Panc1 (cell line): ENCODE data around the gene ANXA3. TPM values are rescaled to one million over a fixed set of nuclear protein-coding genes. Genes with fewer than 3 reads are reported as not detected.

Source experiments
- ATAC-seq: fragments of 200-7000 bp; cut with Tn5 transposase; 2 replicates; pipeline ENCODE4 v1.9.1; 2020; ENCODE audit warnings: mild to moderate bottlenecking, moderate library complexity
- BruUV-seq: library from RNA; stranded (reverse); fragments of 400-500 nt; replicated peaks from 2 replicates; lab custom pipeline; 2021; lab: Mats Ljungman, UMichigan
- CTCF ChIA-PET: fragments of 300-600 bp; sonication (Branson Sonifier 250); formaldehyde crosslinking; loops from one replicate; lab custom pipeline; 2022; ENCODE audit warnings: antibody characterized with exemption; lab: Charles Lee
- POLR2A ChIA-PET: fragments of 300-600 bp; sonication (Branson Sonifier 250); formaldehyde crosslinking; loops from one replicate; lab custom pipeline; 2022; ENCODE audit warnings: antibody characterized with exemption; lab: Charles Lee
- DNase-seq: peaks from one replicate; pipeline ENCODE4 v3.0.0-alpha.2; 2010; ENCODE audit warnings: low read depth, low spot score
- H3K27ac ChIP-seq: 2 replicates; pipeline ENCODE4 v1.5.1; 2011; ENCODE audit warnings: mild to moderate bottlenecking, low read length, inconsistent platforms
- H3K27me3 ChIP-seq: fragments of 200-500 bp; sonication (Bioruptor generic); 2 replicates; pipeline ENCODE4 v1.6.0; 2014; ENCODE audit warnings: low read length, inconsistent platforms; ENCODE audit not compliant: control insufficient read depth, insufficient read depth
- H3K36me3 ChIP-seq: fragments of 200-500 bp; sonication (Bioruptor generic); 2 replicates; pipeline ENCODE4 v1.5.1; 2014; ENCODE audit warnings: inconsistent platforms, mild to moderate bottlenecking, low read length, moderate library complexity; ENCODE audit not compliant: control insufficient read depth, insufficient read depth
- H3K4me1 ChIP-seq: 2 replicates; pipeline ENCODE4 v1.5.1; 2011; ENCODE audit warnings: inconsistent platforms, mild to moderate bottlenecking, low read length, moderate library complexity; ENCODE audit not compliant: control insufficient read depth, insufficient read depth
- H3K4me3 ChIP-seq, 2 experiments: 2 replicates each; pipeline ENCODE4 v1.5.1; 2011 to 2012; ENCODE audit warnings: low read depth in 2 of 2, low read length in 2 of 2, mild to moderate bottlenecking in 2 of 2, inconsistent platforms in 1 of 2, moderate library complexity in 1 of 2
- H3K9me3 ChIP-seq: fragments of 200-500 bp; sonication (Bioruptor generic); 2 replicates; pipeline ENCODE4 v1.5.1; 2014; ENCODE audit warnings: low read depth, mild to moderate bottlenecking, inconsistent platforms, low read length, moderate library complexity; ENCODE audit not compliant: control insufficient read depth, insufficient read depth
- CTCF ChIP-seq: fragments of 450-650 bp; IDR thresholded peaks from 2 replicates; pipeline ENCODE4 v1.5.1; 2017; ENCODE audit warnings: mild to moderate bottlenecking
- POLR2AphosphoS5 ChIP-seq: IDR thresholded peaks from 2 replicates; pipeline ENCODE4 v1.6.1; 2012; ENCODE audit warnings: mild to moderate bottlenecking, low read depth, low read length, moderate library complexity
- REST ChIP-seq, 2 experiments: IDR thresholded peaks; 2 replicates each; pipeline ENCODE4 v1.6.1; 2011 to 2012; ENCODE audit warnings: low read depth in 2 of 2, control low read depth in 1 of 2, low read length in 1 of 2, mild to moderate bottlenecking in 1 of 2, moderate library complexity in 1 of 2; ENCODE audit not compliant: insufficient read depth in 1 of 2
- SIN3A ChIP-seq: IDR thresholded peaks from 2 replicates; pipeline ENCODE4 v1.6.1; 2012; ENCODE audit warnings: low read depth, mild to moderate bottlenecking, low read length, moderate library complexity, borderline replicate concordance; ENCODE audit not compliant: insufficient read depth
- TCF7L2 ChIP-seq: IDR thresholded peaks from 2 replicates; pipeline ENCODE4 v1.6.1; 2011; ENCODE audit warnings: mild to moderate bottlenecking, low read depth, low read length, inconsistent platforms
- in situ Hi-C: cut with HindIII; loops from 2 replicates; pipeline ENCODE4 v1.10.0; 2016; ENCODE audit warnings: low sequenced_read_pairs, low pct_unique_long_range_greater_than_20kb
- intact Hi-C: fragments of 100-400 bp; cut with micrococcal nuclease; formaldehyde crosslinking; loops from one replicate; pipeline ENCODE4 v1.10.0; 2022; ENCODE audit not compliant: unreplicated experiment
- total RNA-seq: library from RNA; stranded (reverse); gene quantifications from one replicate; pipeline ENCODE4 v1.2.1, GENCODE V29; 2021; ENCODE audit not compliant: unreplicated experiment

The ANXA3 gene
- total RNA-seq, 1 experiment from 2014 or later: 1.5 TPM

GRCh38 chr4:78625073-78625472 lies 73.5 kb downstream of the ANXA3 start:
- POLR2A ChIA-PET: no interaction called here
- in situ Hi-C loops (no loop called here), intact Hi-C loops (no loop called here)
- Histone ChIP-seq H3K9me3 (no peaks in the 10 kb centered on the region), H3K27ac (no peak overlapping the region), H3K27me3 (no peaks in the 10 kb centered on the region), H3K4me3 (no peak overlapping the region), H3K36me3 (no peaks in the 10 kb centered on the region), H3K4me1 (no peaks in the 10 kb centered on the region)
- BruUV-seq: no TSS peak
- CTCF ChIA-PET: no interaction called here
- DNase-seq (no peak), ATAC-seq (no peak)
- TF ChIP-seq SIN3A: no peak
- no peak for TF ChIP-seq CTCF
- no peak for TF ChIP-seq POLR2AphosphoS5
- no peak for TF ChIP-seq REST (IDR thresholded peaks at IDR 0.05; ENCODE audit: insufficient read depth in 1 of 2, low read depth in 2 of 2, low read length in 1 of 2)
- no peak for TF ChIP-seq TCF7L2

- H3K4me1 ChIP-seq: no peaks in the 10 kb centered on the region
- no peak for ATAC-seq
- ChIA-PET CTCF (no interaction called here), POLR2A (no interaction called here)
- no peak overlapping the region for H3K27ac ChIP-seq
- no peaks in the 10 kb centered on the region for H3K27me3 ChIP-seq
- intact Hi-C loops: no loop called here
- no TSS peak for BruUV-seq
- H3K4me3 ChIP-seq: no peak overlapping the region
- no peak for DNase-seq
- TF ChIP-seq CTCF (no peak), SIN3A (no peak), REST (IDR thresholded peaks at IDR 0.05; ENCODE audit: insufficient read depth in 1 of 2, low read depth in 2 of 2, low read length in 1 of 2) (no peak), TCF7L2 (no peak), POLR2AphosphoS5 (no peak)
- in situ Hi-C loops: no loop called here
- no peaks in the 10 kb centered on the region for H3K9me3 ChIP-seq
- H3K36me3 ChIP-seq: no peaks in the 10 kb centered on the region
Measured at GRCh38 chr4:78627046-78627965, 75.7 kb downstream of the ANXA3 start.
